ENCODE measurements around the gene AZU1.

Gene AZU1

DNA sequence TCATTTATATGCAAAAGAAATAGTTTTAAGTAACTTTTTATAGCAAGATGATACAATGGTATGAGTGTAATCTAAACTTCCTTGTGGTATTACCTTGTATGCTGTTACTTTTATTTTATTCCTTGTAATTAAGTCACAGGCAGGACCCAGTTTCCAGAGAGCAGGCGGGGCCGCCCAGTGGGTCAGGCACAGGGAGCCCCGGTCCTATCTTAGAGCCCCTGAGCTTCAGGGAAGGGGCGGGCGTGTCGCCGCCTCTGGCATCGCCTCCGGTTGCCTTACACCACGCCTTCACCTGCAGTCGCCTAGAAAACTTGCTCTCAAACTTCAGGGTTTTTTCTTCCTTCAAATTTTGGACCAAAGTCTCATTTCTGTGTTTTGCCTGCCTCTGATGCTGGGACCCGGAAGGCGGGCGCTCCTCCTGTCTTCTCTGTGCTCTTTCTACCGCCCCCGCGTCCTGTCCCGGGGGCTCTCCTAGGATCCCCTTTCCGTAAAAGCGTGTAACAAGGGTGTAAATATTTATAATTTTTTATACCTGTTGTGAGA is 16.1 kb upstream of the AZU1 start:
- DNase-seq (ENCODE audit: low read depth), result no peak
- no peak overlapping the region for H3K4me3 ChIP-seq (ENCODE audit: low read depth, low read length)
- TF ChIP-seq, protein P1, sequence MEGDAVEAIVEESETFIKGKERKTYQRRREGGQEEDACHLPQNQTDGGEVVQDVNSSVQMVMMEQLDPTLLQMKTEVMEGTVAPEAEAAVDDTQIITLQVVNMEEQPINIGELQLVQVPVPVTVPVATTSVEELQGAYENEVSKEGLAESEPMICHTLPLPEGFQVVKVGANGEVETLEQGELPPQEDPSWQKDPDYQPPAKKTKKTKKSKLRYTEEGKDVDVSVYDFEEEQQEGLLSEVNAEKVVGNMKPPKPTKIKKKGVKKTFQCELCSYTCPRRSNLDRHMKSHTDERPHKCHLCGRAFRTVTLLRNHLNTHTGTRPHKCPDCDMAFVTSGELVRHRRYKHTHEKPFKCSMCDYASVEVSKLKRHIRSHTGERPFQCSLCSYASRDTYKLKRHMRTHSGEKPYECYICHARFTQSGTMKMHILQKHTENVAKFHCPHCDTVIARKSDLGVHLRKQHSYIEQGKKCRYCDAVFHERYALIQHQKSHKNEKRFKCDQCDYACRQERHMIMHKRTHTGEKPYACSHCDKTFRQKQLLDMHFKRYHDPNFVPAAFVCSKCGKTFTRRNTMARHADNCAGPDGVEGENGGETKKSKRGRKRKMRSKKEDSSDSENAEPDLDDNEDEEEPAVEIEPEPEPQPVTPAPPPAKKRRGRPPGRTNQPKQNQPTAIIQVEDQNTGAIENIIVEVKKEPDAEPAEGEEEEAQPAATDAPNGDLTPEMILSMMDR (conservative IDR thresholded peaks at IDR 0.05; ENCODE audit: low read depth, low read length), result no peak

DNA sequence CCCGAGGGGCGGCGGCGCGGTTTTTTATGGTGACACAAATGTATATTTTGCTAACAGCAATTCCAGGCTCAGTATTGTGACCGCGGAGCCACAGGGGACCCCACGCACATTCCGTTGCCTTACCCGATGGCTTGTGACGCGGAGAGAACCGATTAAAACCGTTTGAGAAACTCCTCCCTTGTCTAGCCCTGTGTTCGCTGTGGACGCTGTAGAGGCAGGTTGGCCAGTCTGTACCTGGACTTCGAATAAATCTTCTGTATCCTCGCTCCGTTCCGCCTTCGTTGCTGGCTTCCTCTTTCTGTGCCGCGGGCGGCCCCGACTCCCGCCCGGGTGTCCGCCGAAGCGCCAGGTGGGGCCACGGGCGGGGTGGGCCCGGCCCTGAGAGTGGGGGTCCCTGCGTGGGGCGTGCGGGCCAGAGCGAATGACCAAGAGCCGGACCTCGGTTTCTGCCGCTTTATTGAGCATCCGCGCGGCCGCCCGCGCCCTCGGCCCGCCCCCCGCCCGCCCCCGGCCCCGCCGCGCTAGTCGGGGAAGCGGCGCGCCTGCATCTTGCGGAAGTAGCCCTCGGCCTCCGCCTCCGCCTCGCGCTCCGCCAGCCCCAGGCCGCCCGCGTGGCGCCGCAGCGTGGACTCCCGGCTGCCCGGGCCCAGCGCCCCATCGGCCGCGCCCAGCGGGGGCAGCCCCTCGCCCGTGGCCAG is 15.4 kb upstream of the AZU1 start:
- TF ChIP-seq, protein P1 (conservative IDR thresholded peaks at IDR 0.05; ENCODE audit: low read depth, low read length), result no peak
- DNase-seq (ENCODE audit: low read depth), result no peak
- H3K4me3 ChIP-seq (ENCODE audit: low read depth, low read length), result no peak overlapping the region

DNA sequence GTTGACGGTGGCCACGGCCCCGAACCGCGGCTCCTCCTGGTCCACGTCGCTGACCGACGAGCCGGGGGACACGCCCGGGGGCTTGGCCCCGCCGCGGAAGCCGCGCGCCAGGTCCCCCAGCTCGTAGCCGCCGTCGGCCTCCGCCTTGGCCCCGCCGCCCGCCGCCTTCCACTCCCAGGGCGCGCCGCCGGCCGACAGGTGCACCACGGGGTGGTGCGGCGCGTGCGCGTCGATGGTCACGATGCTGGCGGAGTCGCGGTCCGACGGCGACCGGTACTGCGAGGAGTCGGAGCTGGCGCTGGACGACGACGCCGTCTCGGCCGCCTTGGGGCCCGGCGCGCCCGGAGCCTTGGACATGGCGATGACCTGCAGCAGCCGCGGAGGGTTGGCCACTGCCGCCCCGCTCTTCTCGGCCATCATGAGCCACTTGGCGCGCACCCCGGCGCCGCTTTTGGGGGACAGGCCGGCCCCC is 14.9 kb upstream of the AZU1 start:
- TF ChIP-seq, protein P1 (conservative IDR thresholded peaks at IDR 0.05; ENCODE audit: low read depth, low read length), result no peak
- H3K4me3 ChIP-seq (ENCODE audit: low read depth, low read length), result no peak overlapping the region
- DNase-seq (ENCODE audit: low read depth), result no peak

- no peak for DNase-seq (ENCODE audit: low read depth)
- TF ChIP-seq, protein P1 (conservative IDR thresholded peaks at IDR 0.05; ENCODE audit: low read depth, low read length), result no peak
- H3K4me3 ChIP-seq (ENCODE audit: low read depth, low read length), result no peak overlapping the region
Observed at GRCh38 chr19:813219-814151, 14.2 kb upstream of the AZU1 start.

DNA sequence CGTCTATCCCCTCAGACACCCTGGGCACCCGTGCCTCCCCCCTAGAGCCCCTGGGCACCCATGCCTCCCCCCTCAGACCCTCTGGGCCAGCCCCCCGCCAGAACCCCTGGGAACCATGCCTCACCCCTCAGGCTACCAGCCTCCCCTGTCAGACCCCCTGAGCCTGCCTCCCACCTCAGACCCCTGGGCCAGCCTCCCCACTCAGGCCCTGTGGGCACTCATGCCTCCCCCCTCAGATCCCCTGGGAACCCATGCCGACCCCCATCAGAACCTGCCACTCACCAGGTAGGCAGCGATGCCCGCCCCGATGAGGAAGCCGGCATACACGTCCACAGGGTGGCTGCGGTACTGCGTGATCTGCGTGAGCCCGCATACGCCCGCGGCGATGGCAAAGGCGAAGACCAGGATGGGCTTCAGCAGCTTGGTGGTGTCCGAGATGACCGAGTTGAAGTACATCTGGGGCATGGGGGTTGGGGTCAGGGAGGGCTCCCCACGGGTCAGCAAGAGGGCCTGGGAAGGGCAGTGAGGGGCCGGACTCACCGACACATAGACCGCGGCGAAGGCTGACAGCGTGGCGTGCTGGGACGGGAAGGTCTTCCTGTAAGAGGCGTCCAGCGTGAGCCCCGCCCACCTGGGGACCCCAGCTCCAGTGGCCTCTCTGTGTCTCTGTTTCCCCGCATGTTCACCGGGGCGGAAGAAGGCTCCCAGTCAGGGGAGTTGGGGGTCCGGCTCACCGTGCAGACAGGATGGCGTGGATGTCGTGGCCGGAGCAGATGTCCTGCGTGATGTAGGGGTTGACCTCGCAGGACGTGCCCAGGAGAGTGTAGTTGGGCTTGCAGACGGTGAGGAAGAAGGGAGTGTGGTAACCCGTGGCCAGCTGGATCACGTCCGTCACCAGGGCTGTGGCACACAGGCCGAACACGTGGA is 13.2 kb upstream of the AZU1 start:
- TF ChIP-seq, protein P1 (conservative IDR thresholded peaks at IDR 0.05; ENCODE audit: low read depth, low read length), result no peak
- no peak overlapping the region for H3K4me3 ChIP-seq (ENCODE audit: low read depth, low read length)
- DNase-seq (ENCODE audit: low read depth), result no peak

DNA sequence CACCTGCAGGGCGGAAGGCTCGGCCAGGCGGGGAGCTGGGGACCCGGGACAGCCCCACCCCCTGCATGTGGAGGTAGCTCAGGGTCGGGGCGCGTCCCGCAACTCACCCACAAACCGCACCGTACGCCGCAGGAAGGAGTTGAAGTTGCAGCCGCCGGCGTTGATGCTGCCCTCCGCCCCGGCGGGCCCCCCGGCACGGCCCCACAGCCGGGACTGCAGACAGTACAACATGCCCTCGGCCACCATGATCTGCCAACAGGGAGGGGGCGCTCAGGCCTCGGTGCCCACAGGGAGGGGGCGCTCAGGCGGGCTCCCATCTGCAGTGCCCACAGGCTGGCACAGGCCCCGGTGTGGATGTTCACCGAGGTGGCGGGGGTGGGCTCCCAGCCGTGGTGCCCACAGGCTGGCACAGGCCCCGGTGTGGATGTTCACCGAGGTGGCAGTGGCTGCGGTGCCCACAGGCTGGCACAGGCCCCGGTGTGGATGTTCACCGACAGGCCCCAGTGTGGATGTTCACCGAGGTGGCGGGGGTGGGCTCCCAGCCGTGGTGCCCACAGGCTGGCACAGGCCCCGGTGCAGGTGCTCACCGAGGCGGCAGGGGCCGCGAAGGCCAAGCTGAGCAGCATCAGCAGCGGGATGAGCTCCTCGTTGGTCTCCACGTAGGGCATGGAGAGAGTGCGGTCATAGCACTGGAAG is 12.4 kb upstream of the AZU1 start:
- TF ChIP-seq, protein P1 (conservative IDR thresholded peaks at IDR 0.05; ENCODE audit: low read depth, low read length), result no peak
- no peak overlapping the region for H3K4me3 ChIP-seq (ENCODE audit: low read depth, low read length)
- DNase-seq (ENCODE audit: low read depth), result no peak

All from choroid plexus epithelial cell (primary cell).